NCI-H1092 treated with DMSO at 0.1 percent for 48 hours (cell line): Measurements from ENCODE around the gene THSD8.

Experiments used
- DNase-seq: peaks from one replicate; lab custom pipeline; 2025; lab: John Stamatoyannopoulos, UW

THSD8 gene

GRCh38 chr19:12779162-12779993, 22.5 kb upstream of the THSD8 start:
- peak; percentile 58 for DNase-seq

DNA sequence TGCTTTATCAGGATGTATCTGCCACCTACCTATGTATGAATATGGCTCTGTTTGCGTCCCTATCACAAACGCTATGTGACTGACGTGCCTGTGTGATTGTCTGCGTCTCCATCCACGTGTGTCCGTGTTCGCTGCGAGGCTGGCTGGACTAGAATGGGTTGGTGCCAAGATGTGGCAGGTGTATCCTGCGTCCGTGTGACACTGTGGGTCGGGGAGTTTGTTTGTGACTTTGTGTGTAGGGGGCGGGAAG, 19.8 kb upstream of the THSD8 start:
- no peak for DNase-seq

- DNase-seq = peak; percentile 67
Observed at GRCh38 chr19:12782424-12783290, 19.2 kb upstream of the THSD8 start.

DNA sequence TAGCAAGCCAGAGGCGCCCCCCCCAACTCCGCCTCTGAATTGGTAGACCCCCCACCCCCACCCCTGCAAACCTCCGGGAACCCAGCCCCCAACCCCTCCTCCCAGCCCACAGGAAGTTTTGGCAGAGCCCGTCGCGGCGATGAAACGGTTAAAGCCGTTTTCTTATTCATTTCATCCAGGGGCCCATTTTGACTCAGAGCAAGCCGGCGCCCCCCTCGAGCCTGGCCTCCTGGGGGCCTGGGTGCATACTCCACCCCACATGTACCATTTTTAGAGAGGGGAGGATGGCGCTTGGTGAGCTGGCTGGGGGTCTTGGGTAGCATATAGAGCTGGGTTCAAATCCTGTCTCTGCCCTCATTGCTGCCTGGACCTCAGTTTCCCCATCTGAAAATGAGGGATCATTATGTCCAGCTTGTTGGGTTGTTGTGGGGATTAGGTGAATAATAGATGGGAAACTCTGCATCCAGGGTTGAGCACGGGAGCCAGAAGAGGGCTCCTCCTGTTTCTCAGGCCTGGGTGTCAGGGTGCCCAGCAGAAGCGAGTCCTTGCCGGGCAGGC, 18.5 kb upstream of the THSD8 start:
- no peak for DNase-seq

DNA sequence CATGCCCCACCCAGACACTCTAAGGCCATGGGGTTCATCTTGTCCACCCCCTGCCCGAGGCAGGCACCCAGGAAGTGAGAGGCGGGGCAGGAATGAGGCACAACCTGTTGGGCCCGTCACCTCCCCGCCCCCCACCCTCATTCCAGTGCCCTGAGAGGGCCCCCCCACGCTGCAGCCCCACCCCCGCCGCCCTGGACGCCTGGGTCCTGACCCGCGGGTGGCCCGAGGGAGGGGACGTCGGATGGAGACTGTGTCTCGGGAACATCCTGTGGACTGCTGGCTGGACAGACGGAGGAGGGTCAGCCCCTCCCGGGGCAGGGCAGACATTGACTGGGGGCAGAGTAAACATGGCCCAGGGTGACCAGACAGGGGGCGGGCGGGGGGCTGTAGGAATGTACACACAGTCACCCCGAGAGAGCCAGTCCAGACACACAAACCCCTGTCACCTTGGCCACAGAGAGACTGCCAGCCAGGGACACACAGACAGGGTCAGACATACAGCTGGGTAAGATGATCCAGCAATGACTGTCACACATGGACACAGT, 17.9 kb upstream of the THSD8 start:
- no peak for DNase-seq

DNA sequence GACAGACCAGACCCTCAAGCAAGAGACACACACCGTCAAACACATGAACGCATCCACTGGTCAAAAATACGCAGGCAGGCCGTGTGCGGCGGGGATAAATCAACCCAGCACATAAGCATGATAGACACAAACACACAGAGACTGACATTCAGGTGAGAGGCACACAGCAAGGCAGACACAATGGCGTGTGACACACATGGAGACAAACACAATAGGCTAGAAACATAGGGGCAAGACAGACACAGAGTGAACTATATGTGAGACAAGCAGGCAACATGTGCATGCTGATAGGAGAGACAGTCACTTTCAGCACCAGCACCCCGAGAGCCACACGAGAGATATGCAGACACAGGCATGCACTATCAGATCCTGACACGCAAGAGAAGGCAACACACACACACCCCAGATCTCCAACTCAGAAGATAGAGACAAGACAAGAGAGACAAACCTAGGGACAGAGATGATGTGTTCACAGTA, 17.4 kb upstream of the THSD8 start:
- DNase-seq = no peak

DNA sequence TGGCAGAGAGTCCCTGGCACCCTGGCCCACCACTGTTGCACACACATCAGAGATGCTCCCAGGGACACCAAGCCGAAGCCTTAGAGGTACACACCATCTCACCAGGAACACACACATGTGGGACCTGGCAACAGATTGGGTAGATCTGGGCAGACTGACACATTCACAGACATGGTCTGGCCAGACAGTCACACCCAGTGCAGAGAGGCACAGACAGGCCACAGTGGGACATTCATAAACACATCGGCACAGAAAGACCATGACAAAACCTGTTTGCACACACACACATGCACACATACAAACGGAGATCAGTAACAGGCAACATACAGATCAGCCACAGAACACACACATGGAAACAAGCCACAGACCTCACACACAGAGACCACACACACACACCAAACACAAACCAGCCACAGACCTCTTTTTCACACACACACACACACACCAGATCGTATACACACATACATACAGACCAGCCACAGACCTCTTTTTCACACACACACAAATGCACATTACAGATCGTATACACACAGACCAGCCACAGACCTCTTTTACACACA, 16.9 kb upstream of the THSD8 start:
- no peak for DNase-seq

DNA sequence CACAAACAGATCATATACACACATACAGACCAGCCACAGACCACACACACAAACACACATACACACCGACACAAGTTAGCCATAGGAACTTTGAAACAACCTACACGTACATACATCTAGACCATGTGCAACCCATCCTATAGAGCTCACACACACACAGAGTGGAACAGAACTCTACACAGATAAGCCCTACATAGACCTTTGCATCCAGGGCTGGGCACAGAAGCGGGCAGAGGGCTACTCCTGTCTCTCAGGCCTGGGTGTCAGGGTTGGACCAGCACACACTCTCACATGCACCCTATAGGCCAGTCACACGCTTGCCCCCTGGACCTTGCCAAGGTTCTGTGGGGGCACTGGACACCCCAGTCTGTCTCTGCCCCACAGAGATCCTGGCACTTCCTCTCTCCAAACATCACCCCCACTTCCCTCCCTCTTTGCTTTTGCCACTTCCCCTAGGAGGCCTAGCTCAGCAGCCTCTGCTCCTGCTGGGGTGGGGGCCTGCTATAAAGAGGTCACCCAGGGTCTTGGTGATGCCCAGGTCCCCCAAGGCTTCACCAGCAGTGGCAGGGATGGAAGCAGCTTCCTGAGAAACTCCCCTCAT, 16.3 kb upstream of the THSD8 start:
- no peak for DNase-seq

- no peak for DNase-seq
Observed at GRCh38 chr19:12786141-12786870, 15.6 kb upstream of the THSD8 start.

- DNase-seq = no peak
Observed at GRCh38 chr19:12786952-12787351, 14.9 kb upstream of the THSD8 start.

DNA sequence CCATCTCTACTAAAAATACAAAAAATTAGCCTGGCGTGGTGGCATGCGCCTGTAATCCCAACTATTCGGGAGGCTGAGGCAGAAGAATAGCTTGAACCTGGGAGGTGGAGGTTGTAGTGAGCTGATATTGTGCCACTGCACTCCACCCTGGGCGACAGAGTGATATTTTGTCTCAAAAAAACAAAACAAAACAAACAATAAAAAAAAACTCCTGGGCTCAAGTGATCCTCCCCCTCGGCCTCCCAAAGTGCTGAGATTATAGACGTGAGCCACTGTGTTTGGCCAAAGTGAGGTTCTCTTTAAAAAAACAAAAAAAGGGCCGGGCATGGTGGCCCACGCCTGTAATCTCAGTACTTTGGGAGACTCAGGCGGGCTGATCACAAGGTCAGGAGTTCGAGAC, 14.4 kb upstream of the THSD8 start:
- no peak for DNase-seq

DNA sequence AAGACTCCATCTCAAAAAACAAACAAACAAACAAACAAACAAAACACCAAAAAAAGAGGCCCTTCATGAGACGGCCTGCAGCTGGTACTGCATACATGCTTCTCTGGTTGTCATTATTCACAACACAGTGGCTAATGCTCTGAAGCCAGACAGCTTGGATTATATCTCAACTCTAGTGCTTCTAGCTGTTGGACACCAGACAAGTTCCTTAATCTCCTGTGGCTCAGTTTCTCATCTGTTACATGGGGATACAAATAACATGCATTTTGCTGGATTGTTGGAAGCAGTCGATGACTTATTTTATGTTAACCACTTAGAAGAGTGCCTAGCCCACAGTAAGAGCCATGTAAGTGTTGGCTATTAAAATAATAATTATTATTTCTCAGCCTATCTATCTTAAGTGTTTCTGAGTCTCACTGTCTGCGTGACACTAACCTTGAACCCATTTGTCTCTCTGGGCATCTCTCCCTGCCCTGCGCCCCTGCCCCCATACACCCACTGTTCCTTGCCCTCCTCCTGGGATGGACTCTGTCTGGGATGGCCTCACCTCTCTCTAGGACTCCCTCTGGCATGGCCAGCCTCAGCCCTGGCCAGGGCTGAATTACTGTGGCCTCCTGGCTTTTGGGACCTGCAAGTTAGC, 13.7 kb upstream of the THSD8 start:
- DNase-seq = no peak

DNA sequence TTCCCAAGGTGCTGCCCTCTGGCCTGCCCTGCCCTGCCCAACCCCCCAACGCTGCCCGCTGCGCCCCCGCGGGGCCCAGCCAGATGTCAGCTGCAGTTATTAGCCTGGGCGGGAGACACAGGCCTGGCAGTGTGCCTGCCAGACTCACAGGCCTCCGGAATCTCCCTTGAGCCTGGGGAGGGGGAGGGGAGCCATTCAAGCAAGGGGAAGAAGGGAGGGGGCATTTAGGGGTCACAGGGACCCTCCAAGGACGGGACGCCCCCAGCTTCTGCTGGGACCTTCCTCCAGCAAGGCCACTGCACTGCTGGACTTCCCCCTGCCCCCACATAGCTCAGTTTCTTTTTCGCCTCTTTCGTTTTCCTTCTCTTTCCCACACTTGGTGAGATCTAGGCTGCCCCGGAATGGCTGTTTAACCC, 13.2 kb upstream of the THSD8 start:
- peak; percentile 63 for DNase-seq

- no peak for DNase-seq
Observed at GRCh38 chr19:12789098-12789903, 12.6 kb upstream of the THSD8 start.

- peak; percentile 90 for DNase-seq
Observed at GRCh38 chr19:12789904-12790619, 11.8 kb upstream of the THSD8 start.

DNA sequence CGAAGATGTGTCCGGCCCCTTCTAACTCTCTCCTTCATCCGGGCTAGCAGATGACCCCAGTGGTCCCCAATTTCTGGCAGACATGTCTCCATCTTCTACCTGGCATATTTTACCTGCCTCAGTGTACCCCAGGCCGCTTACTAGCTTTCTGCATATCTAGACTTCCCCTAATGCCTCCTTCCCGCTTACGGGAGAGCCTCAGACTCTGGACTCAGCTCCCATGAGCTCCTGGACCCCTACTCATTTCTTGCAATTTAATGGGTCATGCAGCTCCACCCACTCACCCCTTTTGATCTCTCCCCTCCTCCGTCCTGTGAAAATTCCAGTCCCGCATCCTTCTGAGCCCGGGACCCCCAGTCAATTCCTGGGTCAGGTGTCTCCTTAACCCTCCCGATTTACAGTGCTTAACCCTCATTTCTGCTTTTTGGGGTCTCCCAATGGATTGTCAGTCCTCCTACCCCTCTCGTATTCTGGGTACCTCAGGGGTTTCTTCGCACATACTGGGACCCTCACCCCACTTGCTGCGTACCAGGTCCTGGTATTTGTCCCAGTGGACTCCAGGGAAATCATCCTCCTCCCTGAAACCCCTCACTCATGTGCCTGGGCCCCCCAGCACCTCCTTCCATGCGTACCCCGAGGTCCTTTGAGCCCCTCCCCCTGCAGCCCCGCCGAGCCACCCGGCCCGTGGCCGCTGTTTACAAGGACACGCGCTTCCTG, 11.1 kb upstream of the THSD8 start:
- DNase-seq = no peak

DNA sequence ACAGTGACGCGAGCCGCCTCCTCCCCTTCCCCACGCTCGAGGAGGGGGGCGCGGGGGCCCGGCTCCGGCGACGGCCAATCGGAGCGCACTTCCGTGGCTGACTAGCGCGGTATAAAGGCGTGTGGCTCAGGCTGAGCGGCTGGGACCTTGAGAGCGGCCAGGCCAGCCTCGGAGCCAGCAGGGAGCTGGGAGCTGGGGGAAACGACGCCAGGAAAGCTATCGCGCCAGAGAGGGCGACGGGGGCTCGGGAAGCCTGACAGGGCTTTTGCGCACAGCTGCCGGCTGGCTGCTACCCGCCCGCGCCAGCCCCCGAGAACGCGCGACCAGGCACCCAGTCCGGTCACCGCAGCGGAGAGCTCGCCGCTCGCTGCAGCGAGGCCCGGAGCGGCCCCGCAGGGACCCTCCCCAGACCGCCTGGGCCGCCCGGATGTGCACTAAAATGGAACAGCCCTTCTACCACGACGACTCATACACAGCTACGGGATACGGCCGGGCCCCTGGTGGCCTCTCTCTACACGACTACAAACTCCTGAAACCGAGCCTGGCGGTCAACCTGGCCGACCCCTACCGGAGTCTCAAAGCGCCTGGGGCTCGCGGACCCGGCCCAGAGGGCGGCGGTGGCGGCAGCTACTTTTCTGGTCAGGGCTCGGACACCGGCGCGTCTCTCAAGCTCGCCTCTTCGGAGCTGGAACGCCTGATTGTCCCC, 10.4 kb upstream of the THSD8 start, which contains the start of gene JUNB:
JUNB (plus strand) TSS at position 142 of the 706 bp plus-strand sequence; CDS start at position 428, 286 bp downstream.
- DNase-seq = peak; percentile 88
